ENCODE measurements around the gene RASA3.

RASA3 gene

GRCh38 chr13:114059946-114060860, 72.2 kb downstream of the RASA3 start:
- no peak for TF ChIP-seq CTCF (conservative IDR thresholded peaks at IDR 0.05; ENCODE audit: low read depth, low read length)
- no peak for DNase-seq (ENCODE audit: low read depth)
- H3K4me3 ChIP-seq (ENCODE audit: low read depth, low read length): no peak overlapping the region

- H3K4me3 ChIP-seq (ENCODE audit: low read depth, low read length): no peak overlapping the region
- no peak for DNase-seq (ENCODE audit: low read depth)
- no peak for TF ChIP-seq CTCF (conservative IDR thresholded peaks at IDR 0.05; ENCODE audit: low read depth, low read length)
Observed at GRCh38 chr13:114059428-114059827, 73.0 kb downstream of the RASA3 start.

- TF ChIP-seq CTCF (conservative IDR thresholded peaks at IDR 0.05; ENCODE audit: low read depth, low read length): no peak
- H3K4me3 ChIP-seq (ENCODE audit: low read depth, low read length): no peak overlapping the region
- DNase-seq (ENCODE audit: low read depth): no peak
Observed at GRCh38 chr13:114058051-114058867, 74.2 kb downstream of the RASA3 start.

GRCh38 chr13:114057166-114058050, 75.0 kb downstream of the RASA3 start:
- no peak for DNase-seq (ENCODE audit: low read depth)
- H3K4me3 ChIP-seq (ENCODE audit: low read depth, low read length): no peak overlapping the region
- no peak for TF ChIP-seq CTCF (conservative IDR thresholded peaks at IDR 0.05; ENCODE audit: low read depth, low read length)

GRCh38 chr13:114056205-114057013, 76.0 kb downstream of the RASA3 start:
- no peak for TF ChIP-seq CTCF (conservative IDR thresholded peaks at IDR 0.05; ENCODE audit: low read depth, low read length)
- H3K4me3 ChIP-seq (ENCODE audit: low read depth, low read length): no peak overlapping the region
- DNase-seq (ENCODE audit: low read depth): no peak

- no peak for TF ChIP-seq CTCF (conservative IDR thresholded peaks at IDR 0.05; ENCODE audit: low read depth, low read length)
- DNase-seq (ENCODE audit: low read depth): no peak
- no peak overlapping the region for H3K4me3 ChIP-seq (ENCODE audit: low read depth, low read length)
Observed at GRCh38 chr13:114055766-114056165, 76.7 kb downstream of the RASA3 start.

Data from choroid plexus epithelial cell (primary cell).